Left renal pelvis (tissue), 4 donors: Measurements from ENCODE around the gene CFAP99. TPM values are rescaled to one million over a fixed set of nuclear protein-coding genes. Genes with fewer than 3 reads are reported as not detected.
A peak's percentile ranks its signal among the peaks of the same experiment; 100 is the strongest.
"Not testable (repeated sequence)": the region's sequence is repeated elsewhere in the genome, so short reads cannot be mapped to it uniquely, and the experiment has no call there.

ENCODE experiments used
- DNase-seq, 4 donors: peaks; one replicate each; pipeline ENCODE4 v3.0.0-alpha.2; 2013; ENCODE audit warnings: low read depth in 4 of 4, low spot score in 3 of 4
- polyA plus RNA-seq, 4 donors: library from polyadenylated mRNA; unstranded; fragments of 120-200 nt; gene quantifications; one replicate each; pipeline ENCODE4 v1.2.1, GENCODE V29; 2013; ENCODE audit not compliant: insufficient read length in 4 of 4

CFAP99 gene
- polyA plus RNA-seq, 4 donors: 0.19 to 0.96 (median 0.75) TPM

GRCh38 chr4:2465032-2465431 is 46.3 kb downstream of the CFAP99 start:
- DNase-seq: no peak

- DNase-seq: not testable (repeated sequence)
Observed at GRCh38 chr4:2465544-2465943, 46.8 kb downstream of the CFAP99 start.

DNA sequence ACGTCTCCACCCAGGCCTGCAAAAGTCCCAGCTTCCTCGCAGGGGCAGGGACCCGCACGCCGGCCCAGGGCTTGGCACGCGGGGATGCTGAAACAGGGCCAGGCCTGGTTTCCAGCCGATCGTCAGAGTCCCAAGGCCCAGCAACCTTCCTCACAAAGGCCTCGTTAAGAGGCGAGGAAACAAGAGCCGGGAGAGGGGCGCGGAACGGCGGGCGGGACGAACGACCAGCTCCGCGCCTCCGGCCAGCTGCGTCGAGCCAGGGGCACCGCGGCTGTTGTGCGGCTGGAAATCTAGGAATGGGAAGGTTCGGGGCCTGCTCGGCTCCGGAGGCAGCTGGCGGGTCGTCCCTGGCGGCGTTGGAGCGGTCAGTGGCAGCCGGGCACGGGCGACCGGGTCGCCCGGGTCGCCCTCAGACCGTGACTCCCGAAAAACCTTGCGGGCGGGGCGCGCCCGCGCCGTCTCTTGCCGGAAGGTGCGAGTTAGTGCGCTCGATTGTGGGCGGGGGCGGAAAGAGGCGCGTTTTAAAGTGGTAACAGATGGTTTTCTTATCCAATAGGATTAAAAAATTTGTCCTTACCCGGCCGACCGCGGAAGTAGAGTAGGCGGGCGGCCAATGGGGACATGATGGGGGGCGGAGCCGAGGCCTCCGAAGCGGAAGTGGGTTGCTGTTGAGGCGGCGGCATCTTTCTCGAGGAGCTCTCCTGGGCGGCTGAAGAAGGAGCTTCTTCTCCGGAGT is 49.9 kb downstream of the CFAP99 start, which contains the start of gene RNF4:
Gene RNF4 (plus strand): TSS at position 651 of the 736 bp plus-strand sequence. CDS start 21,388 bp downstream, outside the sequence.
- peak; percentile 85 to 93 (median 90) for DNase-seq

DNA sequence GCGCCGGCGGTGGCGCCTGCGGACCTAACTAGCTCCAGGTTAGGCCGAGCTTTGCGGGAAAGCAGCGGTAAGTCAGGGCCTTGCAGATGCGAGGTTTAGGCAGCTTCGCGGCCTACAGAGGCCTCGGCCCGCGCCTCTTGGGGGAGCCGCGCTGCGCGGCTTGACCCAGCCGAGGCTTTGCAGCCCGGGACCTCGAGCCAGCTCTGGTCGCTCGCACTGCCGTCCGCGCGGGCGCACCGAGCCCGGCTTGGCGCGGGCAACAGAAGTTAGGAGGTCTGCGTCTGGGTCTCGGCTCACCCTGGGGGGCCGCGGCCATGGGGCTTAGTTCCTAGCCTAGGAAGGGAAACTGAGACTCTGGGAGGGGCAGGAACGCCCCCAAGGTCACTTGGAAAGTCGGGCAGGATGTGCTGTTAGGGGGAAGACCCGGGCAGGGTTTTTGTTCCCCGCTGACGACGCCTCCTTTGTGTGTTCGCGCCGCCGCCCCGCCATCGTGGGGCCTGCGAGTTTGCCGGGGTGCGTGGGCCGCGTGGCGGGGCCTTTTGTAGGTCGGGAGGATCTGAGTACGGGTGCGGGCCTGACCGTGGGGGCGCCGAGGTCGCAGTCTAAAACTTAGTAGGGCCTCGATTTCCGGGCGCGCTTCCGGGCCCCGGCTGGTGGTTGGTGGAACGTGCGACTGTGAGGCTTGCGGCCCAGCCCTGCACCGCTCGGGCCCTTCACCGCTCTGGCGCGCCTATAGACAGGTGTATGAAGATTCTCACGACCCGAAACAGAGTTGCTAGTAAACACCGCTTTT is 50.6 kb downstream of the CFAP99 start:
- no peak for DNase-seq

GRCh38 chr4:2470791-2471190 is 52.0 kb downstream of the CFAP99 start:
- DNase-seq: no peak

DNA sequence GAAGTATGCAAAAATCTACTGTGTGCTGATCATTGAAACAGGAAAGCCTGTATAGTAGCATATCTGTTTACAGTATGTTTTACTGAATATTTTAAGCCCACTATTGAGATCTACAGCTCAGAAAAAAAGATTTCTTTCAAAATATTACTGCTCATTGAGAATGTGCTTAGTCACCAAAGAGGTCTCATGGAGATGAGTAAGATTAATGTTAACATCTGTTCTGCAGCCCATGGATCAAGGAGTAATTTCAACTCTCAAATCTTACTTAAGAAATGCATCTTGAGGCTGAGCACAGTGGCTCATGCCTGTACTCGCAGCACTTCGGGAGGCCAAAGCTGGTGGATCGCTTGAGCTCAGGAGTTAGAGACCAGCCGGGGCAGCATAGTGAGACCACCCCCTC is 53.4 kb downstream of the CFAP99 start:
- DNase-seq: no peak

GRCh38 chr4:2478229-2478628 is 59.5 kb downstream of the CFAP99 start:
- no peak for DNase-seq

- no peak for DNase-seq
Observed at GRCh38 chr4:2480649-2481048, 61.9 kb downstream of the CFAP99 start.

DNA sequence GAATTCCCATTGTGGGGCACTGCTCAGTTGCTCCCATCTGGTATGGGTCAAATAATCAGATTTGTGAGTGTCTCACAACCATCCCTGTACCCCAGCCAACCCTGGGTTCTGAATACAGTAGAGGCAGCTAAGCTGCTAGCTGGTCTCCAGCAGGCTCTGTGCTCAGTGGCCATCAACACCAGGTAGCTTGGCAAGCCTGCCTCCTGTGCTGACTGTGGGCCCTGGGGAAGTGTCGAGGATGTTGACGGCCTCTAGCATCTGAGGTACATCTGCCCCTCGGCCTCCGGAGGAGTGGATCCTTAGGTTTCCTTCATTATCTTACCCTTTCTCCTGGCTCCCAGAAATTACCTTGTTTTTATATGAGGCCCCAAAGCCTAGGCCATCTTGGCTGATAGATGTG is 63.4 kb downstream of the CFAP99 start:
- no peak for DNase-seq

DNA sequence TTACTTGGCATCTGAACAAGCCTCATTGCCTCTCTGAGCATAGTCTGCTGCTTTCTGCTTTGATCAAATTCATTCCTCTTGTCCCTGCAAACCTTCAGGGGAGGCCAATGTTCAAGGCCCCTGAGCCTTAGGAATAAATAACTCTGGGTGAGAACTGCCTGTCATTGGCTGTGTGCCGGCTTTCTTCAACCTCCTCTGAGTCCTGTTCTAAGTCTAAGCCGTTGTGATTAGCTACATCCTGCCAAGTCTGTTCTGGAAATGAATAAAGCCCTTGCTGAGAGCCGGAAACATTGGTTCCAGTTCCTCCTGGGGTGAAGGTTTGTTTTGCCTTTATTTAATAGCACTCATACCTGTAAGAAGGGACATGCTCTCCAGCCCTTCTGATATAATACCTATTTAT is 63.9 kb downstream of the CFAP99 start:
- no peak for DNase-seq

DNA sequence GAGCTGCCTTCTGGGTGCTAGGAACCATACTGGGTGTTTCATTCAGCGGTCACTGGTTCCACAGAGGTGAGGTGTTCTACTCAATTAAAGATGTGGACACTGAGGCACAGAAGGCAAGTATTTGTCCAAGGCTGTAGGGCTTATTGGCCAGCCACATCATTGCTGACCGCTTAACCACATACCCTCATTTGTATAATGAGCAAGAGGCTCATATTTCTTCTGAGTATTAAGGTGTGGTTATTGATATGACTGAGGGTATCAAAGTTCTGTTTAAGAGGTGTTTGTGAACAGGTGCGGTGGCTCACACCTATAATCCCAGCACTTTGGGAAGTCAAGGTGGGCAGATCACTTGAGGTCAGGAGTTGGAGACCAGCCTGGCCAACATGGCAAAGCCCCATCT is 64.5 kb downstream of the CFAP99 start:
- no peak for DNase-seq

DNA sequence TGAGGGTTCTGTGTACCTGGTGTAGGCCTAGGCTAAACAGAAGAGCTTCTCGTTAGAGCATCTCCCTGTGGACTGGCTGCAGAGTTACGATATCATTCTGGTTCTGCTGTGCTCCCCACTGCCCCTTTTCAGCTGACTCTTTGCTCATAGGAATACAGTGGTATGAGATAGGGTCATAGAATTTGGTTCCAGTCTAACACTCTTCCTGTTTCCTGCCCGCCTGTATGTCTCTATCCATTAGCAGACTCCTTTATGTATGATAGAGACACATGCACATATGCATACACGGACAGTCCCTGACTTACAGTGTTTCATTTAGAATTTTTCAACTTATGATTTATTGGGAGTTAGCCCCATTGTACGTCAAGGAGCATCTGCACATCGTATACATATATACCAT is 65.4 kb downstream of the CFAP99 start:
- DNase-seq: no peak

DNA sequence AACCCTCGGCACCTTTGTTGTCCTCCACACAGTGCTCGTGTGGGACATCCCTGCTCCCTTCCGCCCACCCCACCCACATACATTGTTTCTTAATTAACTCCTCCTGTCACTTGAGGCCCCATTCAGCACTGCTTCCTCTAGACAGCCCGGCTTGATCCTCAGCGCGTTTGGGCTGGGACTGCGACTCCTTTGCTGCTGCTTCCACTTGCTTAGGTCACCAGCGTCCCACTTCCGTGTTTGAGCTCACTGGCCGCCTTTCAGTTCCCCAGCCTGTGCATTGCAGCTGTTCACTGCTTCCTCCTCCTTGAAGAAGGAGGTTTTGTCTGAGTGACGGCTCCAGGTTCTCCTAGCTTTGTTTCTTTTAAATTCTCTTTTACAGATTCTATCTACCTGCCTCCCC is 66.2 kb downstream of the CFAP99 start:
- no peak for DNase-seq

DNA sequence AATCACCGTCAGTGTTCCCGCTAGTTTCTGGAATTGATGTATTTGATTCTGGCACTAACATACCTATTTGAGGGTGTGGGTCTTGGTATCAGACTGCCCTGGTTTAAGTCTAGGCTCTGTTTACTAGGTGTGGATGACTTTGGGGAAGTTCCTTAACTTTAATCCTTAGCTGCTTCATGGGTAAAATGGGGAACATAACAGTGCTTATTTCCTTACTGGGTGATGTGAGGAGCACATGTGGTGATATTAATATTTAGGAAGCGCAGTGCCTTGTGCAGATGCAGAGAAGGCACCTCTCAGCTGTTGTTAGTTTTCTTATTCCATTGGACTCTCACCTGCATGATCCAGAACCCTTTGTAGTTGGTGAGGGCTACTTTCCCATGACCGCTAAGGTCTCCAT is 67.2 kb downstream of the CFAP99 start:
- DNase-seq: no peak

- no peak for DNase-seq
Observed at GRCh38 chr4:2486981-2487380, 68.2 kb downstream of the CFAP99 start.

GRCh38 chr4:2487632-2488031 is 68.9 kb downstream of the CFAP99 start:
- DNase-seq: no peak

GRCh38 chr4:2489081-2489805 is 70.5 kb downstream of the CFAP99 start:
- no peak for DNase-seq

- no peak for DNase-seq
Observed at GRCh38 chr4:2489841-2490552, 71.2 kb downstream of the CFAP99 start.

DNA sequence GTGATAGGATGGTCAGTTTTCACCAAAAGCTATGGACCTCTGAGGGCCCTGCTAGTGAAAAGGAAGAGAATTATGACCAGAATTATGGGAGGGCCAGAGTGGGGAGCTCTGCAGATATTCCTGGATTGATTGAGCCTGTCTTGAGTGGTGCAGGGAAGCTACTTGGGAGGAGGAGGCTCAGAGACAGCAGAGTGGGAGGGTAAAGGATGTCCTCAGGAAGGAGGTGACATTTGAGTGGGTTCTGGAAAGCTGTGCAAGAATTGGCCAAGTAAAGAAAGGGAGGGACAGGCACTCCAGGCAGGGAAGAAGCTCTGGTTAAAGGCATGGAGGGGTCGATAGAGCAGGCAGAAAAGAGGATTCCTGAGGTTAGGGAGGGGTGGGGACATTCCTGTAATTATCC is 74.2 kb downstream of the CFAP99 start:
- no peak for DNase-seq

GRCh38 chr4:2494992-2495391 is 76.2 kb downstream of the CFAP99 start:
- no peak for DNase-seq

- DNase-seq: no peak
Observed at GRCh38 chr4:2497324-2497723, 78.6 kb downstream of the CFAP99 start.
